WI38 (cell line): ENCODE measurements around the gene CNOT3.
"Not testable (repeated sequence)": the region's sequence is repeated elsewhere in the genome, so short reads cannot be mapped to it uniquely, and the experiment has no call there.

Experiments used
- H3K4me3 ChIP-seq: 2 replicates; pipeline ENCODE4 v1.5.1; 2011; ENCODE audit warnings: low read depth, mild to moderate bottlenecking, control low read depth, low read length
- CTCF ChIP-seq: IDR thresholded peaks from 2 replicates; pipeline ENCODE4 v1.5.1; 2012; ENCODE audit warnings: low read depth, mild to moderate bottlenecking, control low read depth, low read length

CNOT3 gene

GRCh38 chr19:54137699-54138488, at the start of gene CNOT3:
Gene CNOT3, plus strand, starts transcription at chr19:54137762. Its CDS starts 5,217 bp downstream, at chr19:54142979.
- 0 out of 2 replicates have a peak, but pooled peaks have one; percentile 4 for TF ChIP-seq CTCF
- peak within 1 kb of the TSS; percentile 81 for H3K4me3 ChIP-seq

GRCh38 chr19:54094426-54095000, 43.0 kb upstream of the CNOT3 start:
- TF ChIP-seq CTCF = no peak

GRCh38 chr19:54095136-54095858, 42.3 kb upstream of the CNOT3 start:
- peak overlapping the region; percentile 30; the same call in 1 of the 2 replicates for H3K4me3 ChIP-seq
- TF ChIP-seq CTCF = no peak

More at GRCh38 chr19:54094426-54095000, 43.0 kb upstream of the CNOT3 start:
- no peak overlapping the region for H3K4me3 ChIP-seq

- H3K4me3 ChIP-seq = peak overlapping the region; percentile 30; the same call in 1 of the 2 replicates
Measured at GRCh38 chr19:54095859-54096616, 41.5 kb upstream of the CNOT3 start.

GRCh38 chr19:54096617-54097106, 40.9 kb upstream of the CNOT3 start:
- TF ChIP-seq CTCF = peak; percentile 13; the same call in 1 of the 2 replicates
- no peak overlapping the region for H3K4me3 ChIP-seq

- H3K4me3 ChIP-seq = no peak overlapping the region
- TF ChIP-seq CTCF = no peak
Measured at GRCh38 chr19:54099190-54099902, 38.2 kb upstream of the CNOT3 start.

GRCh38 chr19:54099903-54100255, 37.7 kb upstream of the CNOT3 start:
- not testable (repeated sequence) for H3K4me3 ChIP-seq
